SH-SY5Y (cell line): Measurements from ENCODE around the gene PATJ.

ENCODE experiments used
- GATA2 ChIP-seq: IDR thresholded peaks from 2 replicates; pipeline ENCODE4 v1.6.1; 2011; ENCODE audit warnings: mild to moderate bottlenecking, low read depth, low read length
- GATA3 ChIP-seq: IDR thresholded peaks from 2 replicates; pipeline ENCODE4 v1.6.1; 2011; ENCODE audit warnings: low read depth, mild to moderate bottlenecking, low read length, moderate library complexity

DNA sequence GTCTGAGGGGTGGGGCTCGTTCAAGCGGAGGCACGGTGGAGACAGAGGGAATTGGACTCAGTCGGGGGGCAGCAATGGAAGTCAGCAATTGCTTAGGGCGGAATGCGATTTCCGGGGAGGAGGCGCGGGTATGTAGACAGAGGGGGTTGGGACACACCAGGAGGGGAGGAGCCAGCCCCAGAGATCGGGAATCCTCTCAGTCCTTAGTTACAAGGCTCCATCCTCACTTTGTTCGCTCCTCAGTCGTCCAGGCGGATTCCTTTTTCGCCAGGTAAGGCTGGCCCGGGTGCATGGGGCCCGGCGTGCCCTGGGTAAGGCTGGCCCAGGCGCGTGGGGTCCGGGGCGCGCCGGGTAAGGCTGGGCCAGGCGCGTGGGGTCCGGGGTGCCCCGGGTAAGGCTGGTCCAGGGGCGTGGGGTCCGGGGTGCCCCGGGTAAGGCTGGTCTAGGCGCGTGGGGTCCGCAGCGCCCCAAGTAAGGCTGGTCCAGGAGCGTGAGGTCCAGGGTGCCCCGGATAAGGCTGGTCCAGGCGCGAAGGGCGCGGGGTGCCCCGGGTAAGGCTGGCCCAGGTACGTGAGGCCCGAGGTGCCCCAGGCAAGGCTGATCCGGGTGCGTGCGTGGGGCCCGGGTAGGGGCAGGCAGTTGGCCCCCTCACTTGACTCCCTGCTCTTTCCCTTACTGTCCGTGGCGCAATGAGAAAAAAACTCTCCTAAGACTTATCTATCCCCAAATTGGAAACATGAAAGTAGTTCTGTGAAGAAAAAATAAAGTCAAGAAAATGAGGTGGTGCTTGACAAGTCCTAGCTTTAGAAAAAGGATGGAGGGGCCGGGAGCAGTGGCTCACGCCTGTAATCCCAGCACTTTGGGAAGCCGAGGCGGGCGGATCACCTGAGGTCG lies 452.6 kb downstream of the PATJ start, which contains the start of gene L1TD1:
- TF ChIP-seq GATA2 (no peak), GATA3 (no peak)
